ENCODE measurements around the gene MGAT3. TPM values are rescaled to one million over a fixed set of nuclear protein-coding genes. Genes with fewer than 3 reads are reported as not detected.

MGAT3 gene
- total and polyA plus RNA-seq, 2 of the 13 experiments (the other 11 are each of a cell fraction or from before 2014, with no cell fraction given), result 0.11 to 0.15 TPM

DNA sequence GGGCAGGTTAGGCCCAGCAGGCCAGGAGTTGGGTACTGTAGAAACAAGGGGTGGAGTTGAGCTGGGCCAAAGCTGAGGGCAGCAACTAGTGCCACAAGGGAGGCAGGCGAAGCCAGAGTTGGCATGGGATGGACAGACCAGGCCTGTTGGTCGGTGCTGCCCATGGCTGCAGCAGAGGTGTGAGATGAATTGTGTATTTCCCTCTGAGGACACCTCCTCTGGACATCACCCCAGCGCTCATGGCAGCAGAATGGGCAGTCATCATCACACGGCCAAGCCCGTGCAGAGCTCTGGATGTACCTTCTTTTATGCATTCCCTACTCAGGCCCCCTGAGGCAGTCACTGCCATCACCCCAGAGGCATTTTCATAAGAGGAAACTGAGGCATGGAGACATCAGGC is 36.9 kb upstream of the MGAT3 start:
- H3K4me2 ChIP-seq (ENCODE audit: low read depth, low read length), result no peak overlapping the region
- ChIA-PET CTCF (ENCODE audit: low intra/inter-chr PET ratio, low total read pairs) (no interaction called here), POLR2A (no interaction called here)
- H3K36me3 ChIP-seq (replicated peaks in 1 of 2; ENCODE audit: control insufficient read depth in 1 of 2, insufficient read depth in 2 of 2, low read length in 2 of 2), result peaks cover 27 to 66% of the 10 kb centered on the region in 2 experiments
- TF ChIP-seq ZNF775 (CRISPR knock-in tag; IDR thresholded peaks at IDR 0.05; ENCODE audit: borderline replicate concordance) (no peak), ZNF432 (CRISPR knock-in tag; IDR thresholded peaks at IDR 0.05; ENCODE audit: borderline replicate concordance) (no peak), ZNF556 (CRISPR knock-in tag; IDR thresholded peaks at IDR 0.05; ENCODE audit: borderline replicate concordance) (no peak), ZNF558 (CRISPR knock-in tag; IDR thresholded peaks at IDR 0.05; ENCODE audit: borderline replicate concordance) (no peak), U2AF2 (IDR thresholded peaks at IDR 0.05; ENCODE audit: low read depth, low read length) (no peak), TRIM22 (IDR thresholded peaks at IDR 0.05) (no peak), ZBTB20 (CRISPR knock-in tag; IDR thresholded peaks at IDR 0.05; ENCODE audit: borderline replicate concordance, low read depth) (no peak), ZKSCAN1 (IDR thresholded peaks at IDR 0.05; ENCODE audit: low read length) (no peak), ZNF382 (CRISPR knock-in tag; IDR thresholded peaks at IDR 0.05; ENCODE audit: borderline replicate concordance) (no peak), ZNF589 (CRISPR knock-in tag; conservative IDR thresholded peaks at IDR 0.05) (no peak), ZNF264 (CRISPR knock-in tag; IDR thresholded peaks at IDR 0.05) (no peak), CHCHD3 (CRISPR knock-in tag; IDR thresholded peaks at IDR 0.05) (no peak), SMAD1 (CRISPR knock-in tag; IDR thresholded peaks at IDR 0.05; ENCODE audit: borderline replicate concordance, low read depth) (no peak), ZNF224 (CRISPR knock-in tag; IDR thresholded peaks at IDR 0.05) (no peak)
- TF ChIP-seq, protein P1, sequence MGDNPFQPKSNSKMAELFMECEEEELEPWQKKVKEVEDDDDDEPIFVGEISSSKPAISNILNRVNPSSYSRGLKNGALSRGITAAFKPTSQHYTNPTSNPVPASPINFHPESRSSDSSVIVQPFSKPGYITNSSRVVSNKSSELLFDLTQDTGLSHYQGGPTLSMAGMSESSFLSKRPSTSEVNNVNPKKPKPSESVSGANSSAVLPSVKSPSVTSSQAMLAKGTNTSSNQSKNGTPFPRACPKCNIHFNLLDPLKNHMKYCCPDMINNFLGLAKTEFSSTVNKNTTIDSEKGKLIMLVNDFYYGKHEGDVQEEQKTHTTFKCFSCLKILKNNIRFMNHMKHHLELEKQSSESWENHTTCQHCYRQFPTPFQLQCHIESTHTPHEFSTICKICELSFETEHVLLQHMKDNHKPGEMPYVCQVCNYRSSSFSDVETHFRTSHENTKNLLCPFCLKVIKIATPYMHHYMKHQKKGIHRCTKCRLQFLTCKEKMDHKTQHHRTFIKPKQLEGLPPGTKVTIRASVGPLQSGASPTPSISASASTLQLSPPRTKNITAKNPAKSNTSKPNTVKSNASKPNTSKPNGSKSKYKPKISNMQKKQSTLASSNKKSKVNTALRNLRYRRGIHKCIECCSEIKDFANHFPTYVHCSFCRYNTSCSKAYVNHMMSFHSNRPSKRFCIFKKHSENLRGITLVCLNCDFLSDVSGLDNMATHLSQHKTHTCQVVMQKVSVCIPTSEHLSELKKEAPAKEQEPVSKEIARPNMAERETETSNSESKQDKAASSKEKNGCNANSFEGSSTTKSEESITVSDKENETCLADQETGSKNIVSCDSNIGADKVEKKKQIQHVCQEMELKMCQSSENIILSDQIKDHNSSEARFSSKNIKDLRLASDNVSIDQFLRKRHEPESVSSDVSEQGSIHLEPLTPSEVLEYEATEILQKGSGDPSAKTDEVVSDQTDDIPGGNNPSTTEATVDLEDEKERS (CRISPR knock-in tag; IDR thresholded peaks at IDR 0.05), result no peak
- TF ChIP-seq, protein P2, sequence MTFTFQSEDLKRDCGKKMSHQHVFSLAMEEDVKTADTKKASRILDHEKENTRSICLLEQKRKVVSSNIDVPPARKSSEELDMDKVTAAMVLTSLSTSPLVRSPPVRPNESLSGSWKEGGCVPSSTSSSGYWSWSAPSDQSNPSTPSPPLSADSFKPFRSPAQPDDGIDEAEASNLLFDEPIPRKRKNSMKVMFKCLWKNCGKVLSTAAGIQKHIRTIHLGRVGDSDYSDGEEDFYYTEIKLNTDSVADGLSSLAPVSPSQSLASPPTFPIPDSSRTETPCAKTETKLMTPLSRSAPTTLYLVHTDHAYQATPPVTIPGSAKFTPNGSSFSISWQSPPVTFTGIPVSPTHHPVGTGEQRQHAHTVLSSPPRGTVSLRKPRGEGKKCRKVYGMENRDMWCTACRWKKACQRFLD (CRISPR knock-in tag; IDR thresholded peaks at IDR 0.05; ENCODE audit: borderline replicate concordance), result no peak
- TF ChIP-seq, protein P3, sequence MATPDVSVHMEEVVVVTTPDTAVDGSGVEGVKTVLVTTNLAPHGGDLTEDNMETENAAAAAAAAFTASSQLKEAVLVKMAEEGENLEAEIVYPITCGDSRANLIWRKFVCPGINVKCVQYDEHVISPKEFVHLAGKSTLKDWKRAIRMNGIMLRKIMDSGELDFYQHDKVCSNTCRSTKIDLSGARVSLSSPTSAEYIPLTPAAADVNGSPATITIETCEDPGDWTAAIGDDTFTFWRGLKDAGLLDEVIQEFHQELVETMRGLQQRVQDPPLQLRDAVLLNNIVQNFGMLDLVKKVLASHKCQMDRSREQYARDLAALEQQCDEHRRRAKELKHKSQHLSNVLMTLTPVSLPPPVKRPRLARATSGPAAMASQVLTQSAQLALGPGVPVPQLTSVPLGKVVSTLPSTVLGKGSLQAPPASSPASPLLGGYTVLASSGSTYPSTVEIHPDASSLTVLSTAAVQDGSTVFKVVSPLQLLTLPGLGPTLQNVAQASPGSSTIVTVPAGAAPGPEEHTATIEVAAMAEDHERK (CRISPR knock-in tag; IDR thresholded peaks at IDR 0.05; ENCODE audit: low read depth), result no peak
- no peak overlapping the region for H2AFZ ChIP-seq (ENCODE audit: low read length)
- no peak overlapping the region for H3K9ac ChIP-seq (ENCODE audit: insufficient read depth, low read depth, low read length)
- no TSS peak for BruUV-seq (replicated peaks)
- no peaks in the 10 kb centered on the region for H3K27me3 ChIP-seq (ENCODE audit: control insufficient read depth in 1 of 2, insufficient read depth in 2 of 2, low read length in 2 of 2)
- DNase-seq (ENCODE audit: low spot score), result no peak
- H3K79me2 ChIP-seq (ENCODE audit: insufficient read depth, low read length), result no peaks in the 10 kb centered on the region
- H3K4me3 ChIP-seq (replicated peaks in 1 of 3; ENCODE audit: insufficient read depth in 1 of 3, low read depth in 2 of 3, low read length in 3 of 3), result no peak overlapping the region
- WGBS (ENCODE audit: low lambda C conversion rate), result 81% methylated on average over 2 of the region's 5 CpGs
- FAIRE-seq, result no peak
- H3K4me1 ChIP-seq (ENCODE audit: insufficient read depth, low read length), result no peaks in the 10 kb centered on the region
- in situ Hi-C loops (cut with HindIII; ENCODE audit: extremely low pct_ligation_motif_present, low pct_unique_long_range_greater_than_20kb) (no loop called here), intact Hi-C loops (cut with micrococcal nuclease; ENCODE audit: unreplicated experiment) (no loop called here)
- H3K9me3 ChIP-seq (ENCODE audit: low read length), result no peaks in the 10 kb centered on the region
- no peak for ATAC-seq
- H4K20me1 ChIP-seq (ENCODE audit: insufficient read depth, low read length), result no peaks in the 10 kb centered on the region
- H3K27ac ChIP-seq (ENCODE audit: extremely low read length, insufficient read depth, low read length), result no peak overlapping the region
